GM18499 (cell line): ENCODE results near the gene MED22.
A peak's percentile ranks its signal among the peaks of the same experiment; 100 is the strongest.
"Not testable (repeated sequence)": the region's sequence is repeated elsewhere in the genome, so short reads cannot be mapped to it uniquely, and the experiment has no call there.

Experiments
- ATAC-seq: cut with Tn5 transposase; IDR thresholded peaks from one replicate; pipeline ENCODE4 v1.9.1; 2021; ENCODE audit warnings: moderate number of reproducible peaks; ENCODE audit not compliant: insufficient read depth, unreplicated experiment

MED22 gene

GRCh38 chr9:133347985-133348717 lies at the start of gene MED22, which contains the start of gene RPL7A:
Gene MED22 (minus strand): TSS chr9:133348131. CDS start chr9:133346662, 1,469 bp downstream.
Gene RPL7A (plus strand): TSS chr9:133348218. CDS start chr9:133348244, 26 bp downstream.
- peak; percentile 66 for ATAC-seq

GRCh38 chr9:133397370-133397769 lies 49.4 kb upstream of the MED22 start:
- no peak for ATAC-seq

- ATAC-seq = no peak
Measured at GRCh38 chr9:133396952-133397351, 49.0 kb upstream of the MED22 start.

GRCh38 chr9:133394687-133395271 lies 46.8 kb upstream of the MED22 start:
- no peak for ATAC-seq

GRCh38 chr9:133393399-133393798 lies 45.5 kb upstream of the MED22 start:
- no peak for ATAC-seq

- ATAC-seq = not testable (repeated sequence)
Measured at GRCh38 chr9:133392308-133392707, 44.4 kb upstream of the MED22 start.

GRCh38 chr9:133391449-133391848 lies 43.5 kb upstream of the MED22 start:
- ATAC-seq = not testable (repeated sequence)

- ATAC-seq = no peak
Measured at GRCh38 chr9:133390713-133391112, 42.8 kb upstream of the MED22 start.

- ATAC-seq = no peak
Measured at GRCh38 chr9:133389562-133389961, 41.6 kb upstream of the MED22 start.

GRCh38 chr9:133389025-133389557 lies 41.2 kb upstream of the MED22 start:
- ATAC-seq = no peak

GRCh38 chr9:133387680-133388079 lies 39.7 kb upstream of the MED22 start:
- no peak for ATAC-seq

GRCh38 chr9:133386338-133386737 lies 38.4 kb upstream of the MED22 start:
- no peak for ATAC-seq

GRCh38 chr9:133385452-133385851 lies 37.5 kb upstream of the MED22 start:
- ATAC-seq = no peak

GRCh38 chr9:133384736-133385321 lies 36.9 kb upstream of the MED22 start:
- ATAC-seq = no peak

GRCh38 chr9:133383438-133383837 lies 35.5 kb upstream of the MED22 start:
- no peak for ATAC-seq

- no peak for ATAC-seq
Measured at GRCh38 chr9:133382507-133383141, 34.7 kb upstream of the MED22 start.

- no peak for ATAC-seq
Measured at GRCh38 chr9:133380734-133381133, 32.8 kb upstream of the MED22 start.

- no peak for ATAC-seq
Measured at GRCh38 chr9:133379153-133380086, 31.5 kb upstream of the MED22 start.

- ATAC-seq = no peak
Measured at GRCh38 chr9:133378408-133378962, 30.6 kb upstream of the MED22 start.
